Astrocyte (in vitro differentiated cells and primary cell): ENCODE results near the gene FUZ. TPM values are rescaled to one million over a fixed set of nuclear protein-coding genes. Genes with fewer than 3 reads are reported as not detected.
A peak's percentile ranks its signal among the peaks of the same experiment; 100 is the strongest.

Source experiments
- DNase-seq: peaks from one replicate; pipeline ENCODE4 v3.0.0-alpha.2; 2010; ENCODE audit warnings: low read depth
- FAIRE-seq: peaks from 2 replicates; lab custom pipeline; 2011; peaks lifted over from hg19 to GRCh38; lab: Jason Lieb, UNC
- H2AFZ ChIP-seq: 2 replicates; pipeline ENCODE4 v1.6.0; 2012; ENCODE audit warnings: low read depth, low read length, inconsistent platforms
- H3K27ac ChIP-seq: 2 replicates; pipeline ENCODE4 v1.5.1; 2011; ENCODE audit warnings: low read depth, low read length, inconsistent platforms
- H3K27me3 ChIP-seq: 2 replicates; pipeline ENCODE4 v1.6.0; 2011; ENCODE audit warnings: low read length, inconsistent platforms; ENCODE audit not compliant: insufficient read depth
- H3K36me3 ChIP-seq: 2 replicates; pipeline ENCODE4 v1.5.1; 2011; ENCODE audit warnings: low read length, inconsistent platforms; ENCODE audit not compliant: insufficient read depth
- H3K4me1 ChIP-seq: 2 replicates; pipeline ENCODE4 v1.5.1; 2011; ENCODE audit warnings: low read length, inconsistent platforms; ENCODE audit not compliant: insufficient read depth
- H3K4me2 ChIP-seq: 2 replicates; pipeline ENCODE4 v1.6.0; 2012; ENCODE audit warnings: low read length, inconsistent platforms
- H3K4me3 ChIP-seq: 2 replicates; pipeline ENCODE4 v1.5.1; 2011; ENCODE audit warnings: low read depth, mild to moderate bottlenecking, low read length, inconsistent platforms; ENCODE audit not compliant: insufficient read depth
- H3K79me2 ChIP-seq: 2 replicates; pipeline ENCODE4 v1.6.0; 2012; ENCODE audit warnings: mild to moderate bottlenecking, low read length, inconsistent platforms; ENCODE audit not compliant: insufficient read depth
- H3K9ac ChIP-seq: 2 replicates; pipeline ENCODE4 v1.6.0; 2012; ENCODE audit warnings: mild to moderate bottlenecking, low read length, inconsistent platforms
- H3K9me3 ChIP-seq: 2 replicates; pipeline ENCODE4 v1.5.1; 2012; ENCODE audit warnings: low read depth, mild to moderate bottlenecking, low read length, inconsistent platforms; ENCODE audit not compliant: insufficient read depth
- H4K20me1 ChIP-seq: 2 replicates; pipeline ENCODE4 v1.6.0; 2012; ENCODE audit warnings: low read length, inconsistent platforms; ENCODE audit not compliant: insufficient read depth
- H3K27ac Mint-ChIP-seq: one replicate; pipeline ENCODE4 v1.8.0; 2021; ENCODE audit warnings: mild to moderate bottlenecking, mixed read lengths; ENCODE audit not compliant: unreplicated experiment
- H3K27me3 Mint-ChIP-seq: one replicate; pipeline ENCODE4 v1.8.0; 2021; ENCODE audit warnings: low read depth, mixed read lengths; ENCODE audit not compliant: unreplicated experiment
- H3K36me3 Mint-ChIP-seq: one replicate; pipeline ENCODE4 v1.8.0; 2021; ENCODE audit warnings: low read depth, mixed read lengths; ENCODE audit not compliant: unreplicated experiment
- H3K4me1 Mint-ChIP-seq: one replicate; pipeline ENCODE4 v1.8.0; 2021; ENCODE audit warnings: low read depth, mixed read lengths; ENCODE audit not compliant: unreplicated experiment
- H3K4me3 Mint-ChIP-seq: one replicate; pipeline ENCODE4 v1.8.0; 2021; ENCODE audit warnings: mild to moderate bottlenecking, moderate library complexity, mixed read lengths; ENCODE audit not compliant: unreplicated experiment
- H3K9me3 Mint-ChIP-seq: one replicate; pipeline ENCODE4 v1.8.0; 2021; ENCODE audit warnings: mild to moderate bottlenecking, mixed read lengths; ENCODE audit not compliant: unreplicated experiment
- EZH2 ChIP-seq: IDR thresholded peaks from 2 replicates; pipeline ENCODE4 v1.6.1; 2012; ENCODE audit warnings: mild to moderate bottlenecking, low read length, inconsistent platforms; ENCODE audit not compliant: insufficient read depth
- total RNA-seq: library from RNA; stranded (reverse); gene quantifications from 2 replicates; pipeline ENCODE4 v1.2.1, GENCODE V29; 2021
- TF ChIP-seq, protein P1 (sequence below): IDR thresholded peaks from 2 replicates; pipeline ENCODE4 v1.5.1; 2011; ENCODE audit warnings: low read depth, mild to moderate bottlenecking, inconsistent platforms, low read length, moderate library complexity; ENCODE audit not compliant: insufficient read depth

Gene FUZ
- total RNA-seq, 1 donor from 2014 or later: 9.8 TPM

DNA sequence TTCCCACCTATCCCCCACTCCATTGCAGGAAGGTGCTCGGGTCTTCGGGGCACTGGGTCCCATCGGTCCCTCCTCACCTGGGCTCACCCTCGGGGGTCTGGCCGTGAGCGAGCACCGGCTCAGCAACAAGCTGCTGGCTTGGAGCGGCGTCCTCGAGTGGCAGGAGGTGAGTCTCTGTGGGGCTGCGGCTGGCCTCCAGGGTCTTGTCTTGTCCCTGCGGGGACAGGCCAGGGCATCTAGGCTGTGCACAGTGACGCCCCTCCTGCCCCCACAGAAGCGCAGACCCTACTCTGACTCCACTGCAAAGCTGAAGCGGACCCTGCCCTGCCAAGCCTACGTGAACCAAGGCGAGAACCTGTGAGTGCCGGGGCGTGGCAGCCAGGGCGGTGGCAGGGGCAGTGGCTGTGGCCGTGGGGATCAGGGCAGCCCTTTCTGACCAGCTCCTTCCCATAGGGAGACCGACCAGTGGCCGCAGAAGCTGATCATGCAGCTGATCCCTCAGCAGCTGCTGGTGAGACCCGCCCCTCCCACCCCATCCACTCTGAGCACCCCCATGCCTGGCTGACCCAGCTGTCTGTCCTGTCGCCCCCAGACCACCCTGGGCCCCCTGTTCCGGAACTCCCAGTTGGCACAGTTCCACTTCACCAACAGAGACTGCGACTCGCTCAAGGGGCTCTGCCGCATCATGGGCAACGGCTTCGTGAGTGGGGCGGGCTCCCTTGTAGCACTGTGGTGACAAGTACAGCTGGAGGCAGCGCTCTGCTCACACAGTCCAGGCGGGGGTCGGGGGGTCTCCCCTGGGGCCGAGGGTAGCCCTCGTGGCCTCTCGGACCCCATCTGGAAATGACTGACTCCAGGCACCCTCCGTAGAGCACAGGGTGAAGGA, 41.5 kb upstream of the FUZ start:
- FAIRE-seq: no peak
- peaks cover 2% of the 10 kb centered on the region for H3K9me3 Mint-ChIP-seq
- Histone ChIP-seq H3K9me3 (no peaks in the 10 kb centered on the region), H3K9ac (no peak overlapping the region), H3K4me2 (no peak overlapping the region), H2AFZ (no peak overlapping the region), H4K20me1 (peaks cover 76% of the 10 kb centered on the region), H3K4me1 (peaks cover 34% of the 10 kb centered on the region), H3K27me3 (no peaks in the 10 kb centered on the region), H3K79me2 (peaks cover 53% of the 10 kb centered on the region), H3K27ac (no peak overlapping the region), H3K36me3 (no peaks in the 10 kb centered on the region), H3K4me3 (no peak overlapping the region)
- peaks cover 12% of the 10 kb centered on the region for H3K36me3 Mint-ChIP-seq
- H3K4me3 Mint-ChIP-seq: no peak overlapping the region
- H3K27me3 Mint-ChIP-seq: no peaks in the 10 kb centered on the region
- no peak for DNase-seq
- TF ChIP-seq EZH2: no peak
- TF ChIP-seq, protein P1, sequence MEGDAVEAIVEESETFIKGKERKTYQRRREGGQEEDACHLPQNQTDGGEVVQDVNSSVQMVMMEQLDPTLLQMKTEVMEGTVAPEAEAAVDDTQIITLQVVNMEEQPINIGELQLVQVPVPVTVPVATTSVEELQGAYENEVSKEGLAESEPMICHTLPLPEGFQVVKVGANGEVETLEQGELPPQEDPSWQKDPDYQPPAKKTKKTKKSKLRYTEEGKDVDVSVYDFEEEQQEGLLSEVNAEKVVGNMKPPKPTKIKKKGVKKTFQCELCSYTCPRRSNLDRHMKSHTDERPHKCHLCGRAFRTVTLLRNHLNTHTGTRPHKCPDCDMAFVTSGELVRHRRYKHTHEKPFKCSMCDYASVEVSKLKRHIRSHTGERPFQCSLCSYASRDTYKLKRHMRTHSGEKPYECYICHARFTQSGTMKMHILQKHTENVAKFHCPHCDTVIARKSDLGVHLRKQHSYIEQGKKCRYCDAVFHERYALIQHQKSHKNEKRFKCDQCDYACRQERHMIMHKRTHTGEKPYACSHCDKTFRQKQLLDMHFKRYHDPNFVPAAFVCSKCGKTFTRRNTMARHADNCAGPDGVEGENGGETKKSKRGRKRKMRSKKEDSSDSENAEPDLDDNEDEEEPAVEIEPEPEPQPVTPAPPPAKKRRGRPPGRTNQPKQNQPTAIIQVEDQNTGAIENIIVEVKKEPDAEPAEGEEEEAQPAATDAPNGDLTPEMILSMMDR: no peak
- no peak overlapping the region for H3K27ac Mint-ChIP-seq
- H3K4me1 Mint-ChIP-seq: peaks cover 21% of the 10 kb centered on the region

DNA sequence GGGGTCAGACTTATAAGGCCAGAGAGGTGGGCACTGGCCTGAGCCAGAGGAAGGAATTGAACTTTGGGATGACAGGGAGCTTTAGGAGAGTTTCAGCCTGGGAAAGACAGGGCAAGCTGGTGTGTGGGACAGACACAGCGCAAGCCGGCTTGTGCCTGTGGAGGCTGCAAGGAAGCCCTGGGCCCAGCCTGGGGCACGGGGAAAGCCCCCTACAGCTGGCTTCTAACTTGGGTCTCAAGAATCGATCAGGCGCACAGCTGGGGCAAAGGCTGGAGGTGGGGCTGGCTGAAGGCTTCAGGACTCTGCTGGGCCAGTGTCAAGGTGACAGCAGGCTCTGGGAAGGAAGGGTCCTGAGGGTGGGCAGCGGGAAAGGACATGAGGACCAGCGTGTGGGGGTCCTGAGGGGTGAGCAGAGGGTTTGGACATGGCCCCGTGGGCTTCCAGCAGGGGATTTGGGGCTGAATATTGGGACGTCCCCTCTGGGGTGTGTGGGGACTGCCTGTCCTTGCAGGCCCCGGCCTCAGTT, 40.8 kb upstream of the FUZ start:
- no peak overlapping the region for H3K27ac Mint-ChIP-seq
- DNase-seq (no peak), FAIRE-seq (no peak)
- Histone ChIP-seq H3K27me3 (no peaks in the 10 kb centered on the region), H3K9me3 (no peaks in the 10 kb centered on the region), H3K9ac (no peak overlapping the region), H3K36me3 (no peaks in the 10 kb centered on the region), H2AFZ (no peak overlapping the region), H3K4me2 (peak overlapping the region; percentile 7), H3K79me2 (peaks cover 57% of the 10 kb centered on the region), H4K20me1 (peaks cover 73% of the 10 kb centered on the region), H3K4me3 (no peak overlapping the region), H3K27ac (no peak overlapping the region), H3K4me1 (peaks cover 30% of the 10 kb centered on the region)
- H3K27me3 Mint-ChIP-seq: no peaks in the 10 kb centered on the region
- H3K4me3 Mint-ChIP-seq: peak overlapping the region; percentile 54
- peaks cover 18% of the 10 kb centered on the region for H3K4me1 Mint-ChIP-seq
- TF ChIP-seq EZH2: no peak
- TF ChIP-seq, protein P1: no peak
- H3K9me3 Mint-ChIP-seq: peaks cover 7% of the 10 kb centered on the region
- peaks cover 14% of the 10 kb centered on the region for H3K36me3 Mint-ChIP-seq
